ENCODE measurements around the gene HAO1. TPM values are rescaled to one million over a fixed set of nuclear protein-coding genes. Genes with fewer than 3 reads are reported as not detected.
"Not testable (repeated sequence)": the region's sequence is repeated elsewhere in the genome, so short reads cannot be mapped to it uniquely, and the experiment has no call there.

HAO1 gene
- total RNA-seq, 1 experiment from 2014 or later: not detected

DNA sequence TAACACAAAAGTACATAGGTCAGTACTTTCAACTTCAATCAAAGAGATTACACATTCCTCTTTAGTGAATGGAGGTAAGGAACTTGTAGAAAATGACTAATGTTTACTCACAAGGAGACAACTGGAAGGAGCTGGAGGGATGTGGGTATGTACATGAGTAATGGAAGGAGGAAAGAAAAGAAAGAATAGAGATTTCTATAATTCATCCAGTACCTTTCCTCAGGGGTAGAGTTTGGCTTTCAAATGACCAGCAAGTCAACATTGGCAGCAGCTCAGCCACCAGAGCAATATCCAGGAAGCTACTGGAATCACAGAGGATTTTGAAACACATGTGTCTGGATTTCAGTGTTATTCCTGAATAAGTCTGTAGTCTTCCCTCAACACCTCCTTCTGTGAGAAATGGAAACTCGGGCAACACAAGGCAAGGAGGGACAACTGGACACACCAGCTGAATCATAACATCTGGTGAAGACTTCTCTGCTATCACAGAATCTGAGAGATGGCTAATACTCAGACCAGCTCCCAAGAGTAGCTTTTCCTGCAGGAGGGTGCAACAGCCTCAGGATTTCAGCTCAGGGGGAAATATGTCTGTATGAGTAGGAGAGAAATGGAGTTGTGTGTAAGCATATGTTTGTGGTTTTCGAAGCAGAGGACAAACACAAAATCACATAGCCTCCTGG is 98.8 kb downstream of the HAO1 start:
- ChIA-PET CTCF (no interaction called here), POLR2A (ENCODE audit: unreplicated experiment) (no interaction called here)
- H2AFZ ChIP-seq: no peak overlapping the region
- no peaks in the 10 kb centered on the region for H3K36me3 ChIP-seq (ENCODE audit: low read depth)
- BruUV-seq (replicated peaks): no TSS peak
- no peak overlapping the region for H3K27ac ChIP-seq
- H3K27me3 ChIP-seq (ENCODE audit: insufficient read depth, low read depth): no peaks in the 10 kb centered on the region
- H4K20me1 ChIP-seq (ENCODE audit: insufficient read depth): no peaks in the 10 kb centered on the region
- no peak overlapping the region for H3K4me3 ChIP-seq
- H3F3A ChIP-seq (ENCODE audit: insufficient read depth, low read depth): no peaks in the 10 kb centered on the region
- H3K79me2 ChIP-seq (ENCODE audit: low read depth): no peaks in the 10 kb centered on the region
- H3K9me3 ChIP-seq (ENCODE audit: insufficient read depth, low read depth): no peaks in the 10 kb centered on the region
- H3K9me2 ChIP-seq (ENCODE audit: insufficient read depth): no peaks in the 10 kb centered on the region
- intact Hi-C loops (cut with micrococcal nuclease; ENCODE audit: unreplicated experiment): no loop called here
- no peaks in the 10 kb centered on the region for H3K4me1 ChIP-seq (replicated peaks; ENCODE audit: insufficient read depth)
- TF ChIP-seq, protein P1, sequence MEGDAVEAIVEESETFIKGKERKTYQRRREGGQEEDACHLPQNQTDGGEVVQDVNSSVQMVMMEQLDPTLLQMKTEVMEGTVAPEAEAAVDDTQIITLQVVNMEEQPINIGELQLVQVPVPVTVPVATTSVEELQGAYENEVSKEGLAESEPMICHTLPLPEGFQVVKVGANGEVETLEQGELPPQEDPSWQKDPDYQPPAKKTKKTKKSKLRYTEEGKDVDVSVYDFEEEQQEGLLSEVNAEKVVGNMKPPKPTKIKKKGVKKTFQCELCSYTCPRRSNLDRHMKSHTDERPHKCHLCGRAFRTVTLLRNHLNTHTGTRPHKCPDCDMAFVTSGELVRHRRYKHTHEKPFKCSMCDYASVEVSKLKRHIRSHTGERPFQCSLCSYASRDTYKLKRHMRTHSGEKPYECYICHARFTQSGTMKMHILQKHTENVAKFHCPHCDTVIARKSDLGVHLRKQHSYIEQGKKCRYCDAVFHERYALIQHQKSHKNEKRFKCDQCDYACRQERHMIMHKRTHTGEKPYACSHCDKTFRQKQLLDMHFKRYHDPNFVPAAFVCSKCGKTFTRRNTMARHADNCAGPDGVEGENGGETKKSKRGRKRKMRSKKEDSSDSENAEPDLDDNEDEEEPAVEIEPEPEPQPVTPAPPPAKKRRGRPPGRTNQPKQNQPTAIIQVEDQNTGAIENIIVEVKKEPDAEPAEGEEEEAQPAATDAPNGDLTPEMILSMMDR (conservative IDR thresholded peaks at IDR 0.05): no peak
- TF ChIP-seq EZH2 (IDR thresholded peaks at IDR 0.05; ENCODE audit: low read depth): no peak
- DNase-seq: peak in 1 of 2 experiments; percentile 39
- no peak overlapping the region for H3K4me2 ChIP-seq

DNA sequence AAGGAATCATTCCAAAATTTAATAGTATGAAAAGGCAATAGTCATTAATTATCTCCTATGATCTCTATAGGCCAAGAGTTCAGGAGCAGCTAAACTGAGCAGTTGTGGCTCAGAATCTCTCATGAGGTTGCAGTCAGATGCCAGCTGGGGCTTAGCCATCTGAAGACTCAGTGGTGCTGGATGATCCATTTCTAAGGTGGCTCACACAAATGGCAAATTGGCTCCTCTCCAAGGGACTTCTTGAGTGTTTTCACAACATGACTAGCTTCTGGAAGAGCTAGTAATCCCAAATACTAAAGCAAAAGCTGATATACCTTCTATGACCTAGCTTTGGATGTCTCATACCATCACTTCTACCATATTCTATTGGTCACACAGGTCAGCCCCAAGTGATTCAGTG is 104.2 kb downstream of the HAO1 start:
- no peak overlapping the region for H3K4me3 ChIP-seq
- ChIA-PET CTCF (no interaction called here), POLR2A (ENCODE audit: unreplicated experiment) (no interaction called here)
- DNase-seq: no peak
- no peak overlapping the region for H3K4me2 ChIP-seq
- intact Hi-C loops (cut with micrococcal nuclease; ENCODE audit: unreplicated experiment): no loop called here
- H3K36me3 ChIP-seq (ENCODE audit: low read depth): no peaks in the 10 kb centered on the region
- no peak overlapping the region for H2AFZ ChIP-seq
- H3K9me2 ChIP-seq (ENCODE audit: insufficient read depth): no peaks in the 10 kb centered on the region
- TF ChIP-seq EZH2 (IDR thresholded peaks at IDR 0.05; ENCODE audit: low read depth): no peak
- TF ChIP-seq, protein P1 (conservative IDR thresholded peaks at IDR 0.05): no peak
- no peaks in the 10 kb centered on the region for H3K79me2 ChIP-seq (ENCODE audit: low read depth)
- peaks cover 8% of the 10 kb centered on the region; the same call in 1 of the 2 replicates for H3K9me3 ChIP-seq (ENCODE audit: insufficient read depth, low read depth)
- no peaks in the 10 kb centered on the region for H3F3A ChIP-seq (ENCODE audit: insufficient read depth, low read depth)
- no peaks in the 10 kb centered on the region for H3K4me1 ChIP-seq (replicated peaks; ENCODE audit: insufficient read depth)
- H3K27me3 ChIP-seq (ENCODE audit: insufficient read depth, low read depth): no peaks in the 10 kb centered on the region
- H3K27ac ChIP-seq: no peak overlapping the region
- no TSS peak for BruUV-seq (replicated peaks)
- no peaks in the 10 kb centered on the region for H4K20me1 ChIP-seq (ENCODE audit: insufficient read depth)

DNA sequence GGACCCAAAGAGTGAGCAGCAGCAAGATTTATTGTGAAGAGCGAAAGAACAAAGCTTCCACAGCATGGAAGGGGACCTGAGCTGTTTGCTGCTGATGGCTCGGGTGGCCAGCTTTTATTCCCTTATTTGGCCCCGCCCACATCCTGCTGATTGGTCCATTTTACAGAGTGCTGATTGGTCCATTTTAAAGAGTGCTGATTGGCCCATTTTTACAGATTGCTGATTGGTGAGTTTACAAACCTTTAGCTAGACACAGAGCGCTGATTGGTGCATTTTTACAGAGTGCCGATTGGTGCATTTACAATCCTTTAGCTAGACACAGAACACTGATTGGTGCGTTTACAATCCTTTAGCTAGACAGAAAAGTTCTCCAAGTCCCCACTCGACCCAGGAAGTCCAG is 105.8 kb downstream of the HAO1 start:
- CTCF ChIA-PET; H4K20me1 ChIP-seq (ENCODE audit: insufficient read depth); H3K4me1 ChIP-seq (replicated peaks; ENCODE audit: insufficient read depth); H3K27me3 ChIP-seq (ENCODE audit: insufficient read depth, low read depth); BruUV-seq (replicated peaks); H3K79me2 ChIP-seq (ENCODE audit: low read depth); H3K9me3 ChIP-seq (ENCODE audit: insufficient read depth, low read depth); H3K9me2 ChIP-seq (ENCODE audit: insufficient read depth); H3K4me2 ChIP-seq; intact Hi-C loops (cut with micrococcal nuclease; ENCODE audit: unreplicated experiment); H3K36me3 ChIP-seq (ENCODE audit: low read depth); H3K27ac ChIP-seq; DNase-seq; POLR2A ChIA-PET (ENCODE audit: unreplicated experiment); H2AFZ ChIP-seq; H3K4me3 ChIP-seq; H3F3A ChIP-seq (ENCODE audit: insufficient read depth, low read depth): not testable (repeated sequence)

Other genes with a start within 250 kb of the HAO1 start
- gene TMX4, start 79.3 kb upstream of the HAO1 start, total RNA-seq (2021): 7.5 and 9.2 TPM in 2 replicates
- not detected in 2 replicates for gene PLCB1, start 191.8 kb upstream of the HAO1 start, total RNA-seq (2021)

All from PC-9 (cell line).